Esophagus squamous epithelium (tissue), 4 donors: ENCODE measurements around the gene AVL9.

Experiments used
- CTCF ChIP-seq, 6 experiments: fragments of 450-650 bp in 4 of 6; fragments of 200-600 bp in 2 of 6; sonication (generic) in 2 of 6; IDR thresholded peaks; one replicate each; pipeline ENCODE4 v1.5.1; 2016 to 2019; ENCODE audit warnings: antibody characterized with exemption in 6 of 6, mild to moderate bottlenecking in 4 of 6, moderate library complexity in 4 of 6
- POLR2A ChIP-seq, 4 donors: fragments of 450-650 bp; IDR thresholded peaks; one replicate each; pipeline ENCODE4 v1.6.1; 2017; ENCODE audit warnings: antibody characterized with exemption in 4 of 4, mild to moderate bottlenecking in 4 of 4, moderate library complexity in 3 of 4

- TF ChIP-seq POLR2A (IDR thresholded peaks at IDR 0.05), result no peak
- TF ChIP-seq CTCF (IDR thresholded peaks at IDR 0.05), result no peak
Observed at GRCh38 chr7:32532086-32532485, 36.8 kb downstream of the AVL9 start.
